KMS-11 (cell line): Measurements from ENCODE around the gene CNPY1.

ENCODE experiments used
- H2AFZ ChIP-seq: fragments of 200-600 bp; sonication (generic); 2 replicates; pipeline ENCODE4 v1.6.1; 2016; ENCODE audit warnings: antibody characterized with exemption, mixed run types, low read depth
- H3K27ac ChIP-seq: fragments of 200-600 bp; sonication (generic); 2 replicates; pipeline ENCODE4 v1.6.1; 2016; ENCODE audit warnings: mild to moderate bottlenecking, mixed run types
- H3K27me3 ChIP-seq: fragments of 200-600 bp; sonication (generic); 2 replicates; pipeline ENCODE4 v1.6.1; 2017; ENCODE audit warnings: mild to moderate bottlenecking, low read depth, mixed run types, moderate library complexity; ENCODE audit not compliant: insufficient read depth
- H3K36me3 ChIP-seq: fragments of 200-600 bp; sonication (generic); 2 replicates; pipeline ENCODE4 v1.6.1; 2017; ENCODE audit warnings: mild to moderate bottlenecking, mixed run types; ENCODE audit not compliant: insufficient read depth
- H3K4me1 ChIP-seq: fragments of 200-600 bp; sonication (generic); 2 replicates; pipeline ENCODE4 v1.6.1; 2016; ENCODE audit warnings: mild to moderate bottlenecking, low read depth, mixed run types; ENCODE audit not compliant: poor library complexity, severe bottlenecking
- H3K4me2 ChIP-seq: fragments of 200-600 bp; sonication (generic); 2 replicates; pipeline ENCODE4 v1.7.0; 2016; ENCODE audit warnings: mild to moderate bottlenecking, mixed run types
- H3K4me3 ChIP-seq: fragments of 200-600 bp; sonication (generic); IDR thresholded peaks from 2 replicates; pipeline ENCODE4 v1.6.1; 2017; ENCODE audit warnings: low read depth, low read length, mixed read lengths; ENCODE audit not compliant: insufficient read depth
- H3K79me2 ChIP-seq: fragments of 200-600 bp; sonication (generic); 2 replicates; pipeline ENCODE4 v1.6.1; 2016; ENCODE audit warnings: low read depth, mixed run types; ENCODE audit not compliant: insufficient read depth
- H3K9ac ChIP-seq: fragments of 200-600 bp; sonication (generic); 2 replicates; pipeline ENCODE4 v1.6.1; 2016; ENCODE audit warnings: mild to moderate bottlenecking, mixed run types
- H4K20me1 ChIP-seq: fragments of 200-600 bp; sonication (generic); 2 replicates; pipeline ENCODE4 v1.6.1; 2016; ENCODE audit warnings: mild to moderate bottlenecking, mixed run types; ENCODE audit not compliant: insufficient read depth
- CTCF ChIP-seq: fragments of 200-600 bp; sonication (generic); conservative IDR thresholded peaks from 2 replicates; pipeline ENCODE4 v1.6.1; 2017; ENCODE audit warnings: low read depth, mild to moderate bottlenecking, antibody characterized with exemption, low read length, moderate library complexity, mixed read lengths

The CNPY1 gene

GRCh38 chr7:155591055-155591775, 44.9 kb upstream of the CNPY1 start:
- Histone ChIP-seq H3K4me2 (no peak overlapping the region), H2AFZ (no peak overlapping the region), H3K79me2 (no peaks in the 10 kb centered on the region)

GRCh38 chr7:155590215-155591018, 44.1 kb upstream of the CNPY1 start:
- no peaks in the 10 kb centered on the region for H3K27me3 ChIP-seq
- H3K4me1 ChIP-seq: no peaks in the 10 kb centered on the region
- no peaks in the 10 kb centered on the region for H4K20me1 ChIP-seq
- no peak overlapping the region for H3K4me2 ChIP-seq
- H3K79me2 ChIP-seq: no peaks in the 10 kb centered on the region
- H3K9ac ChIP-seq: no peak overlapping the region
- H2AFZ ChIP-seq: 0 out of 2 replicates have a peak overlapping the region, but pooled peaks have one; percentile 20
- no peak overlapping the region for H3K27ac ChIP-seq
- H3K4me3 ChIP-seq: no peak overlapping the region
- no peak for TF ChIP-seq CTCF
- H3K36me3 ChIP-seq: no peaks in the 10 kb centered on the region

More at GRCh38 chr7:155591055-155591775, 44.9 kb upstream of the CNPY1 start:
- Histone ChIP-seq H4K20me1 (no peaks in the 10 kb centered on the region), H3K36me3 (no peaks in the 10 kb centered on the region), H3K9ac (no peak overlapping the region), H3K27me3 (no peaks in the 10 kb centered on the region), H3K4me1 (no peaks in the 10 kb centered on the region), H3K4me3 (no peak overlapping the region), H3K27ac (no peak overlapping the region)
- no peak for TF ChIP-seq CTCF

- TF ChIP-seq CTCF: no peak
- no peaks in the 10 kb centered on the region for H3K79me2 ChIP-seq
- no peaks in the 10 kb centered on the region for H3K27me3 ChIP-seq
- H3K4me1 ChIP-seq: no peaks in the 10 kb centered on the region
- no peak overlapping the region for H3K4me2 ChIP-seq
- no peak overlapping the region for H3K27ac ChIP-seq
- no peak overlapping the region for H2AFZ ChIP-seq
- H3K9ac ChIP-seq: no peak overlapping the region
- H4K20me1 ChIP-seq: no peaks in the 10 kb centered on the region
- no peak overlapping the region for H3K4me3 ChIP-seq
- no peaks in the 10 kb centered on the region for H3K36me3 ChIP-seq
Measured at GRCh38 chr7:155589001-155589980, 42.9 kb upstream of the CNPY1 start.

- Histone ChIP-seq H3K27me3 (no peaks in the 10 kb centered on the region), H3K4me3 (no peak overlapping the region), H3K79me2 (no peaks in the 10 kb centered on the region), H3K27ac (no peak overlapping the region), H4K20me1 (no peaks in the 10 kb centered on the region), H2AFZ (no peak overlapping the region), H3K4me1 (no peaks in the 10 kb centered on the region), H3K9ac (no peak overlapping the region), H3K4me2 (no peak overlapping the region), H3K36me3 (no peaks in the 10 kb centered on the region)
- no peak for TF ChIP-seq CTCF
Measured at GRCh38 chr7:155588468-155588998, 42.2 kb upstream of the CNPY1 start.
